ENCODE measurements around the gene SYNGR2.

DNA sequence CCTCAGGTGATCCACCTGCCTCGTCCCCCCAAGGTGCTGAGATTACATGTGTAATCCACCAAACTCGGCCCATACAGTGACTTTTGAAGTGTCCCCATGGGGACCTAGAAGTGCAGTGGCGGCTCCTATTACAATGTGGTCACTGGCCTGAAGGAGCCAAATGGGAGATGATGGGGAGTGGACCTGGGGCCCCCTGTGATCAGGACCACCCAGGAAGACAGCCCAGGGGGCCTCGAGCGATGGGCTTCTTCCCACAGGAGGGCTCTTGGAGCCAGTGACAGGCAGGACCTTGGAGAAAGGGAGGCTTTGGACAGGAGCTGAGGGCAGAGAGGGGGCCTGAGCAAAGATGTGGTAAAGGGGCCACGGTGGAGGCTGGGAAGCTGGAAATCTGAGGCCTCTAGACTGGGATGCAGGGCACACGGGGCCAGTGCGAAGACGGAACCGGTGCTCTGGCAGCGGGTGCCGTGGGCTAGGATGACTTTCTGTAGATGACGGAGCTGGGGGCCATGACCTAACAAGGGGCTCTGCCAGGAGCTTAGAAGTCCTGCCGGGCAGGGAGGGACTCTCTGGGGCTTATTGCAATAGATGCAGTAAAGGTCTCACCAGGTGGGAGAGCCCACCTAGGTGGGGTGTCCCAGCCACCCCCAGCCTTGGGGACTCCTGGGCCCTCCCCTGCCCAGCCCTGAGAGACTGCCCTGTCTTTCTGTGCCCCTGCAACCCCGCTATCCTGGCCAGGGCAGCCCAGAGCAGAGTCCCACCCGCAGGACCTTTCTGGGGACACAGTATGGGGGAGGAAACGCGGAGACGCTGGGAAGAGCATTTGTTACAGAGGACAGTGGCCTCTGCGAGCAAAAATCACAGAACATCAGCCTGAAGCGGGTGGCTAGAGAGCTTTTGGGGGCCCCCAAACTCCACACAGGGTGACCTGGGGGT lies 24.9 kb upstream of the SYNGR2 start:
- TF ChIP-seq, protein P1, sequence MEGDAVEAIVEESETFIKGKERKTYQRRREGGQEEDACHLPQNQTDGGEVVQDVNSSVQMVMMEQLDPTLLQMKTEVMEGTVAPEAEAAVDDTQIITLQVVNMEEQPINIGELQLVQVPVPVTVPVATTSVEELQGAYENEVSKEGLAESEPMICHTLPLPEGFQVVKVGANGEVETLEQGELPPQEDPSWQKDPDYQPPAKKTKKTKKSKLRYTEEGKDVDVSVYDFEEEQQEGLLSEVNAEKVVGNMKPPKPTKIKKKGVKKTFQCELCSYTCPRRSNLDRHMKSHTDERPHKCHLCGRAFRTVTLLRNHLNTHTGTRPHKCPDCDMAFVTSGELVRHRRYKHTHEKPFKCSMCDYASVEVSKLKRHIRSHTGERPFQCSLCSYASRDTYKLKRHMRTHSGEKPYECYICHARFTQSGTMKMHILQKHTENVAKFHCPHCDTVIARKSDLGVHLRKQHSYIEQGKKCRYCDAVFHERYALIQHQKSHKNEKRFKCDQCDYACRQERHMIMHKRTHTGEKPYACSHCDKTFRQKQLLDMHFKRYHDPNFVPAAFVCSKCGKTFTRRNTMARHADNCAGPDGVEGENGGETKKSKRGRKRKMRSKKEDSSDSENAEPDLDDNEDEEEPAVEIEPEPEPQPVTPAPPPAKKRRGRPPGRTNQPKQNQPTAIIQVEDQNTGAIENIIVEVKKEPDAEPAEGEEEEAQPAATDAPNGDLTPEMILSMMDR (optimal IDR thresholded peaks at IDR 0.05 in 1 of 3, IDR thresholded peaks at IDR 0.05 in 1 of 3, conservative IDR thresholded peaks at IDR 0.05 in 1 of 3; ENCODE audit: extremely low read depth in 1 of 3, insufficient read depth in 2 of 3, low read length in 3 of 3): no peak
- no peak for TF ChIP-seq EZH2 (IDR thresholded peaks at IDR 0.05; ENCODE audit: low read length)
